ENCODE results near the gene VAC14. TPM values are rescaled to one million over a fixed set of nuclear protein-coding genes. Genes with fewer than 3 reads are reported as not detected.
"Not testable (repeated sequence)": the region's sequence is repeated elsewhere in the genome, so short reads cannot be mapped to it uniquely, and the experiment has no call there.

VAC14 gene
- total RNA-seq, 2 donors from 2014 or later = 34.9 to 37.0 TPM

DNA sequence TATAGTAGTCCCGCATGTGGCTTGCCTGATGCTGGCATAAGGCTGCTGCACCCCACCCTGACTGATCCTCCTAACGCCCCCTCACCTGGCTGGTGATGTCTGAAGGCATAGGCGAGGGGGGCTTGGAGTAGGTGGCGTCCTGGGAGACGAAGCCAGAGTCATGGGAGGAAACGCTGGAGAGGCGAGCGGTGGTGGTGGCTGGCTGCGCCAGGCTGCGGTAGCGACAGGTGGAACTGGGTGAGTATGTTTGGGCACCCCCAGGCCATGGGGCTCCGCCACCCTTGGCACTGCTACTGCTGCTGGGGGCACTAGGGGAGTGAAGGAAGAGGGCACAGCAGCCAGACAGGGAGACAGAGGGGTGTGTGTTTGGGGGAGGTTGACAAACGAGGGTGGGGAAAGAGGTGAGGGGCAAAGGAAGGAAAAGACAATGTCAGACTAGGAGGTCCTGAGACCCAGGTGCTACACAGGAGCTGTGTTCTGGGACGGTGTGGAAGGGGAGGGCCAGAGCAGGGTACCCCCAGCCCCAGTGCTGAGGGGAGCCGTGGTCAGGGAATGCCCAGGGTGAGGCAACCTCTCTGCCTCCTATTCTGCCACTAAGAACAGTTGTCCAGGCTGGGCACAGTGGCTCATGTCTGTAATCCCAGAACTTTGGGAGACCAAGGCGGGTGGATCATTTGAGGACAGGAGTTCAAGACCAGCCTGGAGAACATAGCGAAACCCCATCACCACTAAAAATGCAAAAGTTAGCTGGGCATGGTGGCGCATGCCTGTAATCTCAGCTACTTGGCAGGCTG, 126.5 kb downstream of the VAC14 start:
- ATAC-seq (ENCODE audit: insufficient number of reproducible peaks, low FRiP score, low read depth) = no peak
- TF ChIP-seq, protein P1, sequence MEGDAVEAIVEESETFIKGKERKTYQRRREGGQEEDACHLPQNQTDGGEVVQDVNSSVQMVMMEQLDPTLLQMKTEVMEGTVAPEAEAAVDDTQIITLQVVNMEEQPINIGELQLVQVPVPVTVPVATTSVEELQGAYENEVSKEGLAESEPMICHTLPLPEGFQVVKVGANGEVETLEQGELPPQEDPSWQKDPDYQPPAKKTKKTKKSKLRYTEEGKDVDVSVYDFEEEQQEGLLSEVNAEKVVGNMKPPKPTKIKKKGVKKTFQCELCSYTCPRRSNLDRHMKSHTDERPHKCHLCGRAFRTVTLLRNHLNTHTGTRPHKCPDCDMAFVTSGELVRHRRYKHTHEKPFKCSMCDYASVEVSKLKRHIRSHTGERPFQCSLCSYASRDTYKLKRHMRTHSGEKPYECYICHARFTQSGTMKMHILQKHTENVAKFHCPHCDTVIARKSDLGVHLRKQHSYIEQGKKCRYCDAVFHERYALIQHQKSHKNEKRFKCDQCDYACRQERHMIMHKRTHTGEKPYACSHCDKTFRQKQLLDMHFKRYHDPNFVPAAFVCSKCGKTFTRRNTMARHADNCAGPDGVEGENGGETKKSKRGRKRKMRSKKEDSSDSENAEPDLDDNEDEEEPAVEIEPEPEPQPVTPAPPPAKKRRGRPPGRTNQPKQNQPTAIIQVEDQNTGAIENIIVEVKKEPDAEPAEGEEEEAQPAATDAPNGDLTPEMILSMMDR (IDR thresholded peaks at IDR 0.05) = no peak
- no peaks in the 10 kb centered on the region for H3K9me3 ChIP-seq
- H3K4me1 ChIP-seq (ENCODE audit: control insufficient read depth in 1 of 2, low read depth in 2 of 2) = no peaks in the 10 kb centered on the region
- no peak for DNase-seq (ENCODE audit: low spot score)
- no peaks in the 10 kb centered on the region for H3K27me3 ChIP-seq (replicated peaks; ENCODE audit: insufficient read depth)
- H3K36me3 ChIP-seq = peaks cover 72% of the 10 kb centered on the region
- H3K27ac ChIP-seq = no peak overlapping the region
- H3K4me3 ChIP-seq = no peak overlapping the region

DNA sequence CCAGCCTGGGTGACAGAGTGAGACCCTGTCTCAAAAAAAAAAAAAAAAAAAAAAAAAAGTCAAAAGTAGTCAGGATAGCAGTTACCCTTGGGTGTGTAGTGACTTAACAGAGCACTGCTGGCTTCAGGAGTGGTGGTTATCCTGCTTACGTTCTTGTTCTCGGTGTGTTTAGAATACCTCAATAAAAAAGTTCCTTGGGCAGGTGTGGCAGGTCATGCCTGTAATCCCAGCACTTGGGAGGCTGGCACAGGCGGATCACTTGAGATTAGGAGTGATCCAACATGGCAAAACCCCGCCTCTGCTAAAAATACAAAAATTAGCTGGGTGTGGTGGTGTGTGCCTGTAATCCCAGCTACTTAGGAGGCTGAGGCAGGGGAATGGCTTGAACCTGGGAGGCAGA, 130.0 kb downstream of the VAC14 start:
- not testable (repeated sequence) for H3K4me3 ChIP-seq; H3K27me3 ChIP-seq (replicated peaks; ENCODE audit: insufficient read depth); H3K9me3 ChIP-seq; DNase-seq (ENCODE audit: low spot score); H3K4me1 ChIP-seq (ENCODE audit: control insufficient read depth in 1 of 2, low read depth in 2 of 2); ATAC-seq (ENCODE audit: insufficient number of reproducible peaks, low FRiP score, low read depth); H3K27ac ChIP-seq
- peaks cover 59% of the 10 kb centered on the region for H3K36me3 ChIP-seq

DNA sequence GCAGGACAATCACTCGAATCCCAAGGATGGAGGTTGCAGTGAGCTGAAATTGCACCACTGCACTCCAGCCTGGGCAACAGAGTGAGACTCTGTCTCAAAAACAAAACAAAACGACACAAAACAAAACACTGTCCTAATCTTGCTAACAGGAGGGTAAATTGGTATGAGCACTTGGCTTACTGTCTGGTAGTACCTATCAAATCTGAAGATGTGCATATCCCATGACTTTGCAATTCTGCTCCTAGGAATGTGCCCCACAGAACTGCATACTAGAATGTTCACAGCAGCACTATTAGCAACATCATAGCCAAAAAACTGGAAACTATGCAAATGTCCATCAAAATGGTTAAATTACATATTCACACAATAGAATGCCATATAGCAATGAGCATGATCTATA, 130.8 kb downstream of the VAC14 start:
- peaks cover 59% of the 10 kb centered on the region for H3K36me3 ChIP-seq
- H3K27ac ChIP-seq = no peak overlapping the region
- no peaks in the 10 kb centered on the region for H3K4me1 ChIP-seq (ENCODE audit: control insufficient read depth in 1 of 2, low read depth in 2 of 2)
- DNase-seq (ENCODE audit: low spot score) = no peak
- TF ChIP-seq, protein P1 (IDR thresholded peaks at IDR 0.05) = no peak
- ATAC-seq (ENCODE audit: insufficient number of reproducible peaks, low FRiP score, low read depth) = no peak
- no peak overlapping the region for H3K4me3 ChIP-seq
- no peaks in the 10 kb centered on the region for H3K9me3 ChIP-seq
- no peaks in the 10 kb centered on the region for H3K27me3 ChIP-seq (replicated peaks; ENCODE audit: insufficient read depth)

DNA sequence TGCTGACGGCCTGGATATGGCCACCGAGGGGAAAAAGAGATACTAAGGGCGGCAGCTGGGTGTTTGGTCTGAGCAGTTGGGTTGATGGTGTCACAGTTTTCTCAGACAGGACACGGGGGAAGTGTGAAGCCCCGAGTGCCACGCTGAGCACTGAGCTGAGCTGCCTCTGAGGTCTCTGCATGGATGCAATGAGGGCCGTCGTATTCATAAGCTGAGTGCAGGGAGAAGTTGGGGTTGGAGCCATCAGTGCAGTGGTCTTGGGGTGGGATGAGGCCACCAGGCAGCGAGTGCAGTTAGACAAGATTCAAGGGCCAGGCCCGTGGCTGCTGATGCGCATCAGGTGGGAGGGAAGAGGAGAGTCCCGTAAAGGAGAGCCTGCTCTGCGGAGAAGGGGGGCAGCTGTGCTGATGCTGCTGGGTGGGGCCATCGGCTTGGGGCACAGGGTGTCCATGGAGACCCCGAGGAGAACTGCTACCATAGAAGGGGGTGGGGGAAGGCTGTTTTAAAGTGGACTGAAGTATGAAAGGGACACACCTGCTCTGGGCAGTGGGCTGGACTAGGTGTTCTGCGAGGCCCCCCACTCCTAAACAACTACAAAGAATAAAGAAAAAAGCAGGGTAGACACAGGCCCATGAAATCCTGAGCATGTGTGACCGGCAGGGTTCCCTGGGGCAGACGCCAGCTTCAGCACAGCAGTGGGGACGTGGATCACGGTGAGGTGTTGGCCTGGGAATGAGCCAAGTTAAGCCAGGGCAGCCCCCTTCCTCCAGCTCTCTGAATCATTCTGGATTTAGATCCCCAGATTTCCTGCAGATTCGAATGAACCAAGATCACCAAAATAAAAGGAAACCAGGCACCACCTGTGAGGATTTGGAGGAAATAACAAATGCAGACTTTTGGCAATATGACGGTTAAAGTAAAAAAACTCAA, 134.9 kb downstream of the VAC14 start:
- ATAC-seq (ENCODE audit: insufficient number of reproducible peaks, low FRiP score, low read depth) = no peak
- DNase-seq (ENCODE audit: low spot score) = no peak

DNA sequence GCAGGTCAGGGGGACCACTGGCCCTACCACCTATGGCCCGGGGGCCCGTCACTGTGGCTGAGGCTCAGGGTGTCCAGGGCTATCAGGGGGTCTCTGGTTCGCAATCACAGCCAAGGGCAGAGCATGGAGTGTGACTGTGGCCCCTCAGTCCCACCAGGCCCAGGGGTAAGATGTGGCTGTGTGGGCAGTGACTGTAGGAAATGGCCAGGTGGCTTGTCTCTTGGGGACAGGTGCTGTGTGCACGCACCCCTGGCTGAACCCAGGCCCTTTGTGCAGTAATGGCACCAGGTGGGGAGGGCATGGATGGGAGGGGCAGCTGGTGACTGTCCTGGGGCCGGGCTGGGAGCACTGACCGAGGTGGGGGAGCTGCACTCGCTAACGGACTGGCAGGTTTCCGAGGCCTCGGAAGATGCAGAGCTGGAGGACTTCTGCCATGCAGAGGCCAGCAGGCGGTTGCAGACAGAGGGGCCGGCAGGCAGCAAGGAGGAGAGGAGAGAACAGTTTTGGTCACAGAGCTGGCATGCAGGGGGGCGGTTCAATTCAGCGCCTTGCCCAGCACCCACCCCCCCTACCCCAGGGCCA, 135.8 kb downstream of the VAC14 start:
- TF ChIP-seq, protein P1 (IDR thresholded peaks at IDR 0.05) = no peak
- no peaks in the 10 kb centered on the region for H3K9me3 ChIP-seq
- ATAC-seq (ENCODE audit: insufficient number of reproducible peaks, low FRiP score, low read depth) (no peak), DNase-seq (ENCODE audit: low spot score) (no peak)
- H3K4me3 ChIP-seq = no peak overlapping the region
- peaks cover 0 to 10% of the 10 kb centered on the region in 2 donors for H3K4me1 ChIP-seq (ENCODE audit: control insufficient read depth in 1 of 2, low read depth in 2 of 2)
- H3K36me3 ChIP-seq = peaks cover 54% of the 10 kb centered on the region
- no peaks in the 10 kb centered on the region for H3K27me3 ChIP-seq (replicated peaks; ENCODE audit: insufficient read depth)
- H3K27ac ChIP-seq = no peak overlapping the region

More for the DNA sequence above, 134.9 kb downstream of the VAC14 start:
- H3K36me3 ChIP-seq = peaks cover 63% of the 10 kb centered on the region
- H3K27me3 ChIP-seq (replicated peaks; ENCODE audit: insufficient read depth) = no peaks in the 10 kb centered on the region
- H3K4me1 ChIP-seq (ENCODE audit: control insufficient read depth in 1 of 2, low read depth in 2 of 2) = peaks cover 0 to 10% of the 10 kb centered on the region in 2 donors
- no peaks in the 10 kb centered on the region for H3K9me3 ChIP-seq
- TF ChIP-seq, protein P1 (IDR thresholded peaks at IDR 0.05) = no peak
- no peak overlapping the region for H3K27ac ChIP-seq
- no peak overlapping the region for H3K4me3 ChIP-seq
